Inflammatory macrophage (primary cell): ENCODE results near the gene RAX.

ENCODE experiments used
- DNase-seq, 2 donors: peaks; one replicate each; pipeline ENCODE4 v3.0.0-alpha.2; 2020 to 2022

Gene RAX

DNA sequence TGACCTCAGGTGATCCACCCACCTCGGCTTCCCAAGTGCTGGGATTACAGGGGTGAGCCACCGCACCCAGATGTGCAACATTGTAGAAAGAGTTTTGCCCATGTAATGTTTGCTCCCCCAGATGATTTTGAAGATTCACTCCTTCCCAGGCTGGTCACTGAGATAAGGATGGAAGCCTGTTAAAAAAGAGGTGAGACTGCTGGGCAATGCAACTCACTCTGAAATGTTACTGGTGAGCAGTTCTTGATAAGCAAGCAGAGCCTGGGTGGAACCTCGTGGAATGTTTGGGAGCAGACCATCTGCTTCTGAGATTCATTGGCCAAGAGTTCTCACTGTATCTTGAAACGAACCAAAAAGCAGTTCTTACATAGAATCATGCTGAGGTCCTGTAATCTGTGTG is 33.6 kb downstream of the RAX start:
- DNase-seq, result no peak

GRCh38 chr18:59238385-59238784 is 34.9 kb downstream of the RAX start:
- no peak for DNase-seq

DNA sequence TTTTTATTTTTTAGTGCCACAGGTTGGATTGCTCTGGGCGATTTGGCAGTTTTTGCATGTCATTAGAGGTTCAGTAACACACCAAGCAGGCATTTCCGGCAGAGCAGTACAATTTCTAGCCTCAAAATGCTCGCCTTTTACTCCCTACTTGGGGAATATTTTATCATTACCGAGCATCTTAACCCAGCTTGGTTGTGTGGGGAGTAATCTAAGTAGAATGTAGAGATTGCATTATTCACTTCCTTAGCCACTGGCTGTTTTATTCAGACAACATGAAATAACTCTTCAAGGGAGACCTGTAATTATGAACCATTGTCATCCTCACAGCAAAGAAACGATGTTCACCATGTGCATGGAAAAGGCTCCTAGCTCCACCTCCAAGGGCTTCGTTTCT is 40.2 kb downstream of the RAX start:
- no peak for DNase-seq

DNA sequence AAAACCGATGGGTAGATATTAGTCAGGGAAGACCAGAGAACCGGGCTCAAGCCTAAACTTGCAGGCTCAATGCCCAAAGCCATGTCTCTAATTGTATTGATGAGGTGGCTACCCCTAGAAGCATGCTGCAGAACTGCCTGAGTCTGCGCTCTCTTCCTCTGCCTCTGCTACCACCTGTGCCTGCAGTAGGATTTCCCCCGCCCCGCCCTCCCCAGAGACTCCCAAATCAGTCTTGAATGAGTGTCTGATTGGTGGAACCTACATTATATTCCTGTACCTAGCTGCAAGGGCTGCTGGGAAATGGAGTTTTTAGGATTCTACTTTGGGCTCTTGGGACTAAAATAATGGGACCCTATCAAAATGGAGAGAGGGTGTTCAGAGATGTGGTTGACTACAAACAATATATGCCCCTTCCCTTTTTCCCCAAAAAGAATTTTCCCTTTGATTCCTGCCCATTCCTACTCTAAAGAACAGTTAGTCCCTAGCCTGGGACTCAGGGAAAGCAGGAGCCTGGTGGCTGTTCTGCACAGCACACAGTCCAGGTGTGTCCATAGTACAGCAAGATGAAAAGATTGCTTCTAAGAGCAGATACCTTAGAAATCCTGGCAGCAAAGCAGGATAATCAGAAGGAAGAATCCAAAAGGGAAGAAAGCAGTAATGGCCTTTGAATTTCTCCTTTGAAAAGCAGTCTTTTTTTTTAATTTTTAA is 40.8 kb downstream of the RAX start:
- DNase-seq, result no peak

GRCh38 chr18:59231877-59232276 is 41.4 kb downstream of the RAX start:
- no peak for DNase-seq

GRCh38 chr18:59231114-59231513 is 42.1 kb downstream of the RAX start:
- DNase-seq, result no peak

GRCh38 chr18:59229701-59230443 is 43.4 kb downstream of the RAX start:
- DNase-seq, result no peak

DNA sequence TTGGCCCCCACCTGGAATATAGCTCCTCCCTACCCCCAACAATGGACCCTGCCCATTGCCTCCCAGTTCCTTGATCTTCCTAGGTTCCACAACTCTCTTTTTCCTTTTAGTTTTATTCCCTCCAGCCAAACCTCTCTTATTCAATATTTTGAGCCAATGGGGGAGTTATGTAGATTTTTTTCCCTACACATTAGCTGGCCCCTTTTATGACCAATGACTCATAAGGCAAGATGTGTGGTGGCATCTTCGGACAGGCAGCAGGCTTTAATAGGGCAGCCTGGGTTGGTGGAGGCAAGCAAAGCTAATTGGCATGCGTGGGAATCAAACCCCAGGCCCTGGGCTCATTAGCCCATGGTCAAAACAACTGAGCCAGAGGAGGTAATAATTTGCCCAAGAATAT is 44.1 kb downstream of the RAX start:
- DNase-seq, result no peak

DNA sequence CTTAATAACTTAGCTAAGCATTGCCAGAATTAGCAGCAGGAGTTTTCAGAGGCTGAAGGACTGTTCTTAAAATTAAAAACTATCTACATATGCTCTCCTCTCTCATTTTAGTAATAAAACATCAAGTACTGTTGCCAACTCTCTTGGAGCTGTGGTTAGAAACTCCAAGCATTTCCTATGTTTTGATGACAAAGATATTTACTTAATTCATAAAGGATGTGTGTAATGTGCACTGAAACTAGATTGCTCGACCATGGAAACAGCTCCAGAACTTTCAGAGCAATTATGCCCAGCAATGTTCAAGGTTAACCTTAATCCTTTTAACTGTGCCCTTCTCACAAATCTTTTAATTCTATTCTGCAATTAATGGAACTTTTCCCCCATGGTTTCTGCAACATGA is 44.9 kb downstream of the RAX start:
- DNase-seq, result no peak

DNA sequence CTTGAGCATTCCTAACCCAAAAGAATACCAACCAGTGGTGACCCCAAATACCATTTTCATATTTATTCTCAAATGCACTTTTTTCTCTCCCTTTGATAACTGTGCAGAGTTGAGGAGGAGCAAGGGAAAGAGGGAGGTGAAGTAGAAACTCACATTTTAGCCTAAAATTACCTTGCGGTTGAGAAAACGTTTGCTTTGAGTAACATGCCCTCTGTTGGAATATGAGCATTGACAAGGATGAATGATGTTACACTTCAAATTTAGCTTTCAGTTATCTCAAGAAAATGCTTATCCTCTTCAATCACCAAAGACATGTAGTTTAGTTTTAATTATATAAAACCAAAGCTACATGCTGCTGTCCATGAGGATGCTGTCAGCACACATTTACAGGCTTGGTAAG is 50.9 kb downstream of the RAX start:
- DNase-seq, result no peak

DNA sequence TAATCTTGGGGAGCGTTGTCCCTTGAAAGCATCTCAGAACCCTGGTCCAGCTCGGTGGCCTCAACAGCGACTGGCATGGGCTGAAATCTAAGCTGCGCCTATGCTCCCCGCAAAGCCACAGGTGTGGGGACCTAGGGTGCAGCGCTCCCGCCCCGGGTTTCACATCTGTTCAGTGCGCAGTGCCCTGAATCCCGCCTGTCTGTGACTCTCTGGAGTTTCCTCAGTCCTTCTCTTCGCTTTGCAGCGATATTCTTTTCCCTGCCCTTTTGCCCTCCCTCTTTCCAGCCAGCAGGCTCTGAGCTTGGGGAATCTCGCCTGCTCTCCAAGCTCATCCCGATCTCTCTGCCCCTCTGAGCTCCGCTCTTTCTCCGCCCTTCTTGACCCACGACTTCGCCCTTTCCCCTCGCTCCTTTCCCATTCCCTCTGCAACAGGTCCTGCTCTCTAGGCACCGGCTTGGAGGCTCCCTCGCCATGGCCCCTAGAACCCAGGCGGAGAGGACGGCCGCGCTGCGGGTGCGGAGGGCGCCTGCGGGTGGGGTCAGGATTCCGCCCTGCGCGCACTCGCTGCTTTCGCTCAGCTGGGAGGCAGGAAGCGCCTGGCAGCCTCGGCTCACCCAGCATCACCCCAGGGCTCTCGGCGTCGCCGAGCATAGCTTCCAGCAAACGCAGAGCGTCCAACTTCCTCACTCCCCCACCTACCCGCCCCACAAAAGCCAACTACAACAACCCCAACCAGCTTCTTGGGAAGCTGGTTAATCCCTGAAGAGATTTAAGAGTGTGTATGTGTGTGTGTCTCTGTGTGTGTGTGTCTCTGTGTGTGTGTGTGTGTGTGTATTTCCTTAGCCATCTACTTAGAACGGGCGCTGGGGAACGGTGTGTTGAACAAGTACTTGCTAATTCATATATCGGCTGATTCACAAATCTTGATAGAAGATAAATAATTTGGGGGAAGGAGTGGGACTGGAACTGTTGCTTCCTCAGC is 52.2 kb downstream of the RAX start:
- no peak for DNase-seq

GRCh38 chr18:59220164-59220783 is 53.0 kb downstream of the RAX start:
- DNase-seq, result no peak

- no peak for DNase-seq
These were observed 53.5 kb downstream of the RAX start, which contains the start of gene GRP for GRCh38 chr18:59219672-59220163. TSS of gene GRP (plus strand) at chr18:59220158. CDS start at chr18:59220266, 108 bp downstream.

DNA sequence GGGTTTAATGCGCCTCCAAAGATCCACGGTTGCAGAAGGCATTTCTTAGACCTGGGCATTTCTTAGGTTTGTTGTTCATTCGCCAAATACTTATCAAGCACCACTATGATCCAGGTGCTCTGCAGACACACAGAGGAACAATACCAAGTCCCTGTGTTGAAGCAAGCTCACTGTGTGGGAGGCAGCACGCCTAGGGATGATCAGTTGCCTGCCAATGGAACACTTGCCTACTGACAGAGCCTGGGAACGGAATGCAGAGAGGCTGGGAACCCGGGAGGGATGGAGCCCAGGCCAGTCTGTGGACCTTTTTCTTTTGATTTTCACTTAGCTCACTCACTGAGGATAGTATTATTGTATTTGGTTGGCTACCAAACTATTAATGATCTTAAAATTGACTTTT is 55.2 kb downstream of the RAX start:
- DNase-seq, result no peak
